Measurements from ENCODE around the gene NOS1. TPM values are rescaled to one million over a fixed set of nuclear protein-coding genes. Genes with fewer than 3 reads are reported as not detected.

Gene NOS1
- total RNA-seq, 1 experiment from 2014 or later, result 2.3 TPM

GRCh38 chr12:117234441-117234840 lies 127.0 kb downstream of the NOS1 start:
- Mint-ChIP-seq H3K4me1 (peaks cover 19 to 33% of the 10 kb centered on the region in 2 experiments), H3K27me3 (ENCODE audit: low read depth) (0 out of 2 replicates have a peak, but pooled peaks cover 2% of the 10 kb centered on the region), H3K27ac (0 out of 7 replicates have a peak overlapping the region, but pooled peaks of 1 of the 3 experiments have one; percentile 13), H3K9me3 (no peaks in the 10 kb centered on the region), H3K4me3 (no peak overlapping the region; a peak in 1 of 5 replicates), H3K36me3 (ENCODE audit: insufficient read depth in 1 of 3, low read depth in 3 of 3) (no peaks in the 10 kb centered on the region)
- Histone ChIP-seq H3K4ac (ENCODE audit: low read depth, low read length) (no peak overlapping the region), H3K23me2 (ENCODE audit: insufficient read length, low read depth, low read length, poor library complexity, severe bottlenecking) (no peaks in the 10 kb centered on the region), H4K20me1 (ENCODE audit: control insufficient read depth, insufficient read depth, insufficient read length) (no peaks in the 10 kb centered on the region), H2BK20ac (ENCODE audit: low read depth, low read length, poor library complexity, severe bottlenecking) (no peak overlapping the region), H4K8ac (replicated peaks; ENCODE audit: insufficient read length, low read depth, low read length) (no peak overlapping the region), H3K18ac (ENCODE audit: insufficient read length, low read depth, low read length) (no peak overlapping the region), H2BK5ac (ENCODE audit: insufficient read length, low read length) (no peak overlapping the region), H4K5ac (ENCODE audit: insufficient read length, low read depth, low read length) (no peak overlapping the region), H4K91ac (ENCODE audit: insufficient read length, low read depth, low read length) (no peak overlapping the region), H3T11ph (ENCODE audit: low read length) (no peak overlapping the region), H3K56ac (ENCODE audit: insufficient read length, low read depth, low read length) (no peak overlapping the region), H3K23ac (ENCODE audit: insufficient read length, low read depth, low read length) (no peak overlapping the region), H2BK15ac (ENCODE audit: low read depth, low read length) (no peak overlapping the region), H3K79me1 (ENCODE audit: insufficient read depth, low read depth, low read length, poor library complexity, severe bottlenecking) (no peaks in the 10 kb centered on the region), H2AFZ (ENCODE audit: low read length) (no peak overlapping the region), H3K9me3 (ENCODE audit: control insufficient read depth, low read depth, low read length) (no peaks in the 10 kb centered on the region), H2BK120ac (ENCODE audit: low read depth, low read length, poor library complexity, severe bottlenecking) (no peak overlapping the region), H2AK5ac (ENCODE audit: insufficient read length, low read length) (no peak overlapping the region), H3K27ac (ENCODE audit: insufficient read length, low read depth, low read length) (no peak overlapping the region), H3K4me2 (ENCODE audit: insufficient read depth, insufficient read length, low read length) (no peak overlapping the region), H3K79me2 (ENCODE audit: insufficient read depth, low read length) (no peaks in the 10 kb centered on the region), H3K9ac (ENCODE audit: extremely low read depth, insufficient read length, low read length) (no peak overlapping the region), H3K4me1 (ENCODE audit: insufficient read depth, low read length) (peaks cover 3% of the 10 kb centered on the region; the same call in 1 of the 2 replicates), H2BK12ac (ENCODE audit: insufficient read length, low read depth, low read length) (no peak overlapping the region), H3K14ac (ENCODE audit: insufficient read depth, low read length) (no peak overlapping the region; the same call in 1 of the 2 replicates), H3K27me3 (ENCODE audit: insufficient read depth, low read length) (no peaks in the 10 kb centered on the region)
- TF ChIP-seq CTCF (conservative IDR thresholded peaks at IDR 0.05), result no peak
- no peak for DNase-seq
- no CpG with 5 or more reads among the region's 15 CpGs for WGBS (ENCODE audit: extremely low coverage, insufficient read length, low lambda C conversion rate)
